Ureter (tissue), 1 donor: Measurements from ENCODE around the gene PTPRU. TPM values are rescaled to one million over a fixed set of nuclear protein-coding genes. Genes with fewer than 3 reads are reported as not detected.

Experiments used
- DNase-seq: peaks from one replicate; pipeline ENCODE4 v3.0.0-alpha.2; 2020; ENCODE audit warnings: low spot score
- total RNA-seq: library from RNA; stranded (reverse); gene quantifications from one replicate; pipeline ENCODE4 v1.2.4, GENCODE V29; 2023
- donor health status: DM: yes; HTN: yes; CAD: no.

PTPRU gene
- total RNA-seq, 1 donor from 2014 or later: 100 TPM

DNA sequence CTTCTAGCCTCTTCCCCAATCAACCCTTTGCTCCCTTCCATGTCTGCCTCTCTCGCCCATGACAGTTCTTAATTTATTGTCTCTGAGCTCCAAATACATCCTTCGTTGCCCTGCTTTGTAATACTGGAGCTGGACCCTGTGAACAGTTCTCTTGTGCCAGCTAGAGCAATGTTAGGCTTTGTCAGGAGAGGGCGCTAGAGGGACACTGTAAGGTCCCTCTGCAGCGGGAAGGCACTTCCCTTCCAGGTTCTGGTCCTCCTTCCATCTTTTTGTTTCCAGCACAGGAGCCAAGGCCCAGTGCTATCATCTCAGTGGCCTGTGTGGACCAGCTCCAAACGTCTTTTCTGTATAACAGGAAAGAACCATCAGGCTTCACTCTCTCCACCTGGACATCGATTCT is 95.9 kb downstream of the PTPRU start:
- DNase-seq: no peak

DNA sequence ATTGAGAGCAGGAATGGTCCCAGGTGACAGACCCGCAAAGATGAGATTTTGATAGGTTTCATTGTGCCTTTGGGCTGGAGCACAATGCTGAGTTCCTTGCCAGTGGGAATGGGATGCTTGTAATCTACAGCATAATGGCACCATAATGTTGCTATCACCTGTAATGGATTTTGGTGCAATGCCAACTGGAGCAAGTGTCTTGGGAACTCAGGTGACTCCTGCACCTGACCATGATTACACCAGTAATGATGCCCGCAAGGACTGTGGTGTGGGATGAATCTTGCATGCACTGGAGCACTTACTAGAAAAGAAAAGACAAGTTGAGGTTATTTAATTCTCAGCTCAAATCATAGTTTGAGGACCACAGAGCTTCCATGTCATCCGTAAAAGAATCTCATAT is 96.7 kb downstream of the PTPRU start:
- DNase-seq: no peak

DNA sequence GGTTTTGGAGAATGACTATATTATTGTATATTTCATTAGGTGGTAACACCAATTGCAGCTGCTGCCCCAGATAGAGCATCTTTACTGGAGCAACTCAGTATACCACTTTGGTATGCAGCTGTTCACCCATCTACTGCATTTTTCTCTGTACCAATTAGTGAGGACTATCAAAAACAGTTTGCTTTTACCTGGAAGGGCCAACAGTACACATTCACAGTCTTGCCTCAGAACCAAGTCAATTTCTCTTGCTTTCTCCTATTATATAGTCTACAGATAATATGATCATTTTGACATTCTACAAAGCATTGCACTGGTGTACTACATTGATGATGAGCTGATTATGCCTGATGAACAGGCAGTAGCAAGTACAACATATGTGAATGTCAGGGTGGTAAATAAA is 99.3 kb downstream of the PTPRU start:
- DNase-seq: no peak

DNA sequence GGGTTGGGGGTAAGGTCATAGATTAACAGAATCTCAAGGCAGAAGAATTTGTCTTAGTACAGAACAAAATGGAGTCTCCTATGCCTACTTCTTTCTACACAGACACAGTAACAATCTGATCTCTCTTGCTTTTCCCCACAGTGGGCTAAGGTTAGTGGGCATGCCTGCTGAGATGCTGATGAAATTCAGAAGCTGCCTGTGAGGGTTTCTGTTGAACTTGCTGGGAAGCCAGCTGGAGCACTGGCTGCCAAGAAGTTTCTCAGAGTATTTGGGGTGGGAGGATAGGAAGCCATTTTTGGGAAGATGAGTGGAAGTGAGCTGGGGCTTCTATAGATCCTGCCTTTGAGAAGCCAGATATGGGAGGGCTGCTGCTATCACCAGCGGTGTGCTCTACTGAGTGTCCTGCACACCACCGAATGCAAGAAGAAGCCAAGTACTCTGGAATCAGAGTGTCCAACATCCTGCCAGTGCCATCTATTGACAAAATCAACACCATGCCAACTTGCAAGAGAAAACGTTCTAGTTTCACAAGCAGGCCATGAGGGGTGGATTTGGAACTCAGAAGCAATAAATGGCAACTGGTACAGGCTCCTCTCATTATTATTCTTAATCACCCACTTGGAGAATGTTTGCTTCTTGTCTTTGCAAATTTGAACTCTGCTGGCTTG is 102.7 kb downstream of the PTPRU start:
- DNase-seq: no peak

DNA sequence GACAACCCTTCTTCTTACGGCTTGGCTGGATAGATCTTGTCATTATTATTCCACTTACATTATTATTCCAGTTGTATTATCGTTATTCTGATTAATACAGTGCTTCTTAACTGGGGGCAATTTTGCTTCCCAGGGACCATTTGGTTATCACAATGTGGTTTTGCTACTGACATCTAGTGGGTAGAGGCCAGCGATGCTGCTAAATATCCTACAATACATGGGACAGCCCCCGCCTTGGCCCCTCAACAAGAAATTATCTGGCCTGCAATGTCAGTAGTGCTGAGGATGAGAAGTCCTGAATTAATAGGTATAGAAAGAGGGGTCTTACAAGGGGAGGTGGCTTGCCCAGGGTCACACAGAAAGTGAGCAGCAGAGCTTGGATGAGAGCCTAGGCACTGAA is 105.6 kb downstream of the PTPRU start:
- no peak for DNase-seq

DNA sequence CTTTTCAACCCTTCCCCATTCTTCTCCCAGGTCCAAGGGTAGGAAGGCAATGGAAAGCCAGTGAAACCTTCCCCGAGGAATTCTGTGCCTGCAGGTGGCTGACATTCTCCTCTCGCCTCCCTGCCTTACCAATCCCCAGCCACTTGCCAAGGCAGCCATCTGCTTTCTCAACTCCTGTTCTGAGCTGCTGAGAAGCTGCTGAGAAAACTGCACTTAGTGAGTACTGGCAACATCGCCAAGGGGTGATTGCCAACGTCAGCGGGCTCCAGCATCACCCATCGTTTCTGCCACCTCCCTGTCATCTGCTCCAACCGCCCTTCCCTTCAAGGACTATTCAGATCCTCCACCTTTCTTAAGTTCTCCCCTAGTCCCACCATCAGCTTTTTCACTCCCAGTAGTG is 106.0 kb downstream of the PTPRU start:
- DNase-seq: no peak

DNA sequence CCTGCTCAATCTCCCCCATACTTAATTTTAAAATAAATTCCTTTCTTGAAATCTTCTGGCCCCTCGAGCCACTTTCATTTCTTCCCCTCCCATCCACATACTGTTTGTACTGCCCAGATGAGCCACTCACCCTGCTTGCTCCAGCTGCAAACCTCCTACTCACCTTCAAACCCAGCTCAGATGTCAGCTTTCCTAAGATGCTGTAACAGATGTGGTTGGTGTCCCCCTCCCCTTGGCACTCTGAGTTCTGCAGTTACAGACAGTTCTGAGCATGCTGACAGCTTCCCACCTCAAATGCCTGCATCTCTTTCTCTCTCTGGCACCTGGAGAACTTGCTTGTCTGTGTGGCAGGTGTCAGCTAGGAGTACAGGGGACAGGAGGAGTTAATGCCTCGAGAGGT is 106.7 kb downstream of the PTPRU start:
- no peak for DNase-seq

DNA sequence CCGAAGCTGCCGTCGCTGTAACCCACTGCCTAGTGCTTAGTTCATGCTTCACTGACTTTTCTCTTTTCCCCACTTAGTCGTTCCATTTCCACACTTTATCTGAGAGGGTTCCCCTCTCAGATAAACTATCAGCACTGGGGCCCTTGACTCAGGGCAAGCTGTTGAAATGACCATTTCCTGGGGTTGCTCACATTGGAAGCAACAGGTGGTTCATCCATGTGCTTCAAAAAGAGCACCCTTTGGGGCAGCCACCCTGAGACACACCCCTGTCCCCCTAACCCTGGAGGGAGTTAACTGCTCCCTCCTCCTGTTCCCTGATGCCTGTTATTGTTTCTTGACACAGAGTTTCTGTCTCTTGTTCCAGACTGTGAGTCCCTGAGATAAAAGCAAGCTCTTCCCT is 107.2 kb downstream of the PTPRU start:
- DNase-seq: no peak

DNA sequence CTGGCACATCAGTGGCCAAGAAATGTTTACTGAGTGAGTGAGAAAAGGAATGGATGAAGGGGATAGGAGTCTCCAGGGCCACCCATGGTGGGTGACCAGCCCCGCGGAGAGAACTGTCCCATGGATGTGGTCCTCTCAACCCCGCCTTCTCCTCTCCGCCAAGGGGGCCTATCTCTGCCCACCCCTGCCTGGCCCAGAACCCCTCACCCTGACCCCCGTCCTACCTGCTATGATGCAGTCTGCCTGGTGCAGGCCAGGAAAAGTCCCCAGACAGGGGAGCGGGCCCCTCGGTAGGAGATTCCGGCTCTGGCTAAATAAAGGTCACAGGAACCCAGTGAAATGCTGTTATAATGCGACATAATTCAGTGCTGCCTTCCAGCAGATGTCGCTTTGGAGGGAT is 107.6 kb downstream of the PTPRU start:
- no peak for DNase-seq

DNA sequence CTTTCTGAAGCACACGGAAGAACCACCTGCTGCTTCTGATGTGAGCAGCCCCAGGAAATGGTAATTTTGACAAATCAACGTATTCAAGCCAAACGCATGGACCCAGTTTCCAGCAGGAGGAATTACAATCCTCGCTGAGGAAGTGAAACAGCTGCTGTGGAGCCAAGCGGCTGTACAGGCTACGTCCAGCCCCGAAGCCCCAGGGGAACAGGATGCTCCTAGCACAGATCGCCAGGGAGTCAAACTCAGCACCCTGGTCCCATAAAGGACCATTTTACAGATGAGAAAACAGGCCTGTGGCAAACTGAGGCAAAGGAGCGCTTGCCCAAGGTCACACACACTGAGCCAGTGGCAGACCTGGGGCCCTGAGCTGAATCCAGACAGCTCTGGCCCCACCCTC is 108.0 kb downstream of the PTPRU start:
- DNase-seq: no peak

DNA sequence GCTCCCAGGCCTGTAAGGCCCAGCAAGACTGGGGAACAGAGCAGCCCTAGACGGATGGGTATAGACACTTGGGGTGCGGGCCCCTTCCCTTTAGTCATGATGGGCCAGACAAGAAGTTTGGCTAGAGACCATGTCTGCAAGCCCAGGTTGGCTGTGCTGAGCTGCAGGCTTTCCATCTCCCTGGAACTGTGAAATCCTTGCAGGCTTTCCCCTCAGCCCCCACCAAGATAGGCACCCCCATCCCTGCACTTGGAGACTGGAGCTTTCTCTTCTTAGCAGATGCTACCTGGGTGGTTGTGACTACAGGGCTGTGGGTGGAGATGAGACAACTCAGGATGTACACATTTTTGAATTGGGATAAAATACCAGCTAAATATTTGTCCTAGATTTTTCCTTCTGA is 110.3 kb downstream of the PTPRU start:
- no peak for DNase-seq

DNA sequence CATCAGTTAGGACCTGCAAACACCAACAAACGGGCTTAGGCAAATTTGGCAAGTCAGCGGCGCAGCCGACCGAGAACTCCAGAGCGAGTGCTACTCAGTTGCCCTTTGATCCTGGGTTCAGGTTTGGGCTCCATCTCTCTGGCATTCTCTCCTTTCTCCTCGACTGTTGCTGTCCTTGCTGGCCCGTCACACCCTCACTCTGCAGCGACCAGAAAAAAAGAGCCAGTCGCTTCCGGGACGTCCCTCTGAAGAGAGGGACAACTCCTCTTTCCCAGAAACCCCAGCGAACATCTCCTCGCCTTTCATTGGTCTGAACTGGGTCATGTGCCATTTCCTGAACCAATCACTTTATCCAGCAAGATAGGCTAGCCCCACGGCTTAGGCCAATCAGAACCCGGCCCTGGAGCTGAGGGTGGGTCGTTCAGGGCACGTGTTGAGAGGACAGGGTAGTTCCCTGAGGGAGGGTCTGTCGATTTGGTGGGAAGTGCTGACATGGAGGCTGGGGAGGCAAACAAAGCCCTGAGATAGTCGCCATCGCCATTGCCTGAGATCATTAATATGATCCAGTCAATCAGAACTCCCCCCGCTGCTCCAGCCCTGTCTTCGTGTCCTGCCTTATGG is 113.7 kb downstream of the PTPRU start:
- no peak for DNase-seq

DNA sequence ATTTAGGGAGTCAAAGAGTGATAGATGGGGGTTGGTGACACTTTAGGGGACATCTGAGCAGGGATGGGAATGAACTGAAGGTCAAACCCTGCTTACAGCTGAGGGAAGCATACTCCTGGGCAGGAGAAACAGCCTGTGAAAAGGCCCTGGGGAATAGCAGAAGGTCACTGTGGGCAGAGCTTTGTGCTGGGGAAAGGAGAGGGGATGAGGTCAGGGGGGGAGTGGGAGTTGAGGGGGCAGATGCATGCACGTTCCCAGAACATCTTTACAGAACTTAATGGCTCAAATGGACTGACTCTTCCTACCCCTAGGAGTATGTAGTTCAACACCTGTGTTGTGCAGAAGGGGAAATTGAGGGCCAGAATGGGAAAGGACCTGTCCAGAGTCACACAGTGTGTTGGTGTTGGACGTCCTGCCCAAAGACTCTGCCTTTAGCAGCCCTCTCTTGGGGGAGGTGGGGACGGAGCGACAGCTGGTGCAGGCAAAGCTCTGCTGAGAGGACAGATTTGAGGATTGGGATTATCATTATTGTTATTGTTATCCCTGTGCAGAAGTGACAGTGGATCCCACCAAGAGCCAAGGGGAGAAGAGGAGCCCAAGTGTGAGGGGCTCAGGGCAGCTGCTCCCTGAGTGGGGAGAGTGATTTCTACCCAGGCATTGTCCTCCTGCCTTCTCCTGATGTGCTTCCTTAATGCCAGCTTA is 116.5 kb downstream of the PTPRU start:
- DNase-seq: no peak

DNA sequence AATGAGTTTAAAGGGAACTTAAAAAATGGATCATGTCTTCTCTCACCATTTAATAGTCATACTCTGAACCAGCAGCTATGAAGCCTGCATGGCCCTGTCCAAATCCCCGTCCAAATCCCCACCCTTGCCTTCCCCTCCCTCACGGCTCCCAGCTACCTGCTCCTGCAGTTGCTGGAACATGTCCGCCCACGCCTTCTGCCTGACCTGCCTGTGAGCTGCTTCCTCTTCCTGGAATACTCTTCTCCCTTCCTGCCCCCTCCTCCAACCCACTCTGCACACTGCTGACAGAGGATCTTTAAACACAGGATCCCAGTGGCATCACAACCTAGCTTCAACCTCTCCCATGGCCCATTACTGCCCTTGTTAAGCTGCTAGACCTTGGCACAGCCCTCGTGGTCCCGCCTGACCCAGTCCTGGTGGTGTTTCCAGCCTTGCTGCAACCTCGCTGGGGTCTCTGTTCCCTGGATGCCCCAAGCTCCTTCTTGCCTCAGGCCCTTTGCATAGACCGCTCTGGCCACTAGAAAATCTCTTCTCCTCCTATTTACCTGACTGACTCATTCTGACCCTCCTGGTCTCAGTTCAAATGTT is 118.3 kb downstream of the PTPRU start:
- peak; percentile 73 for DNase-seq

DNA sequence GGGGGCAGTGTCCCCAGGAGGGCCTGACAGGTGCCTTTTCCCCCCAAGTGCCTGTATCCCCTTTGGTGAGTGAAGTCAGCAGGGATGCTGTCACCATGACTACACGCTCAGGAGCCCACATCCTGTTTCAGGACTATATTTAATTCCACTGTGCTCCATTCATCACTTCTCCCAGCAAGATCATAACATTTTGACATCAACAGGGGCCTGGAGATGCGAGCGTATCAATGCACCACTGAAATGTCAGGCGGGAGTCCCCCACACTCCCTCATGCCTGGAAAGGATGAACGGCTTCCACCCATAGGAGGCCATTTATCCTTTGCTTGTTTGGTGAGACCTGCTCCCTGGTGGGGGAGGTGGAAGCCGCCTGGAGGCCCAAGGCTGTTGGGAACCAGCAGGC is 119.1 kb downstream of the PTPRU start:
- no peak for DNase-seq

DNA sequence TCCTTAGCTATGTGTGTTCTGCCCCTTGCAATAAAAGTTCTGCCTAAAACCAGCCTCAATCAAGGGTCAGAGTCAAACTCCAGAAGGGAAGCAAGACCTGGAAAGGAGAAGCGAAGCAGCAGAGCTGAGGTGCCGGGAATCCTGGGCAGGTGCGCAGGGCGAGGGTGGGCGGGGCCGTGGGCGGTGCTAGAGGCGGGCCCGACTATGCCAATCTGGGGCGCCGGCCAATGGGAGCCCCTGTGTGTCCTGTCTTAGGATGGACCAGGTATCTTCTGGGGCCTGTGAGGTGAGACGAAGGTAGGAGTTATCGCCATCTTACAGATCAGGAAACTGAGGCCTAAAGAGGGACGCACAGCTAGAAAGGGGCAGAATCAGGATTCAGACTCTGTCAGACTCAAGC is 120.3 kb downstream of the PTPRU start:
- no peak for DNase-seq

DNA sequence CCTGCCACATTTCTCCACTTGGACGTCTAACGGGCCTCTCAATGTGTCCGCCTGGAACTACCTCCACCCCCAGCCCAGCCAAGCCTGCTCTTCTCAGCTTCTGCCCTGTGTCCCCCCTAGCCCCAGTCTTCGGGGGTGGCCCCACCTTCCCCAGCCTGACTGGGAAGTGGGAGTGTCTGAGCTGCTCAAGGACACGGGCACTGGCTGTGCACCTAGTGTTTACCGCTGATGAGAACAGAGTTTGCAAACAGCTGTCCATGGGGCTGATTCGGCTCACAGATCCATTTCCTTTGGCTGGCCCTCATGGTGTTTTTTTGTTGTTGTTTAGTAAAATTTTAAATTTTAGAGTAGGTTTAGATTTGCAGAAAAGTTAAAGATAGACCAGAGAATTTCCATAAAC is 121.1 kb downstream of the PTPRU start:
- DNase-seq: no peak

DNA sequence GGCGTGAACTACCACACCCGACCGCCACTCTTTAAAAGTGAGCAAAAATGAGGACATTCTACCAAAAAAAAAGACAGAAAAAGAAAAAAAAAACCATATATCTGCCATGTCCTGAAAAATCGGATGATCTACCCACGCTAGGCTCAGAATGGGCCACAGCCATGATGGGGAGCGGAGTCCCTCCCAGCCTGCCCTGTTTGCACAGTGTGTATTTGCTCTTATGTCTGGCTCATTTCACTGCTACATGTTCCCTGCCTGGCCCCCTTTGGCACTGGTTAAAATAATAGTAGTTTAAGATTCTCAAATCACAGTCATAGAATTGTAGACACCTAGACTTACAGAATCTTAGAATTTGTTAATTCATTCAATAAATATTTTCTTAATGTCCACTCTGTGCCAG is 121.9 kb downstream of the PTPRU start:
- DNase-seq: no peak

DNA sequence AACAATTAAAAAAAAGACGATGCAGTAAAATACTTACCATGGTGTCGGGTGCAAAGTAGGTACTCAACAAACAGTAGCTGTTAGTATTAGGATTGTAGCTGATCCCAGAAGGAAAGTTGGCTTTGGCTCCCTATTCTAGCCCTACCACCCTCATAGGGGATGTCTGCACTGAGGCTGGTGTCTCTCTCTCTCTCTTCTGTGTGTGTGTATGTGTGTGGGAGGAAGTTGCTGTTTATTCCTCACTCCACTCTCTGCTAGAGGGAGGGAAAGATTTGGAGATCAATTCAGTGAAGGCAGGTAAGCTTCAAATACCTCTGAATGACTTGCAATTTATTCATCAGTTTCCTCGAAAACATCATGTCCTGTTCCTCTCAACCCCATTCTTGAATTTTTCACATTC is 124.4 kb downstream of the PTPRU start:
- no peak for DNase-seq

DNA sequence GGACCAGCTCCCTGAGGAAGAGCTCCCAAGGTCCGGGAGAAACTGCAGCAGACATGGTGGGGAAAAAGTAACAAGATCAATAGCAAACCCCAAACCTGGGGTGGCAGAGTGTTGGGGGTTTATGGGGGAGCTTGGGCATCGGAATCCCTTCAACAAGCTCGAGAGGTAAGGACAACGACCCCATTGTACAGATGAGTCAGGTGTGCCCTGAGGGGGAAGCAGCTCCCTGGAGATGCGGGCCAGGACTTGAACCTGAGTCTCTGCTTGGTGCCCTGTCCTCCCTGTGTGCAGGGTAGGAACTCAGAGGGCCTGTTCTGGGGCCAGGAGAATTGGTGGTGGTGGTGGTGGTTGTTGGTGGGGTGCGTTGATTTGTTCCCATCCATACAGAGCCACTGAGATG is 125.4 kb downstream of the PTPRU start:
- DNase-seq: no peak

DNA sequence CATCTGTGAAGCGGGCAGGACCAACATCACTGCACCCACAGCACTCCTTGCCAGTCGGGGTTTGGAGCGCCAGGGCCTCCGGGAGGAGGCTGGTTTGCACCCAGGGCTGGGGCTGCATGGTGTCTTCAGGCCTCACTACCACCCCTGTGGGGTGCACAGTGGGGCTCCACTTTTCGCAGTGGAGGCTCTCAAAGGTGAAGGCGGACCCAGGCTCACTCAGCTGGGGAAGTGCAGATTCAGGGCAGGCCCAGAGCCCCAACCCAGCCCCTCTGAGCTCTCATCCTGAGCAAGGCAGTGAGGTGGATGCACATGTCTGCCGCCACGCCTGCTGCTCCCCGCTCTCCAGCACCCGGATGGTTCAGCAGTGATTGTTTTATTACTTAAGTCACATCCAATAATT is 125.8 kb downstream of the PTPRU start:
- DNase-seq: no peak

DNA sequence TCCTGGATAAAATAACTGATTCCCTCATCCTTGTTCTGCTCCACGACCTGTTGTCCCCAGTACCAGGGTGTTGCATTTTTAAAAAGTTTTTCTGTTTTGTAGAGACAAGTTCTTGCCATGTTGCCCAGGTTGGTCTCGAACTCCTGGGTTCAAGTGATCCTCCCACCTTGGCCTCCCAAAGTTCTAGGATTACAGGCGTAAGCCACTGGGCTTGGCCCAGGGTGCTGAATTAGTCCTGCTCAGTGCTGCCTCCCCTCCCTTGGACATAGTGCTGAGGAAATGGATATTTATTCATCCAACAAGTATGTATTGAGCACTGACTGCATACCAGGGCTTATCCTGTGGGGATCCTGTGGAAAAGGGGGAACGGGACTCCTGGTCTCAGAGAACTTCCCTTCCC is 126.4 kb downstream of the PTPRU start:
- no peak for DNase-seq

DNA sequence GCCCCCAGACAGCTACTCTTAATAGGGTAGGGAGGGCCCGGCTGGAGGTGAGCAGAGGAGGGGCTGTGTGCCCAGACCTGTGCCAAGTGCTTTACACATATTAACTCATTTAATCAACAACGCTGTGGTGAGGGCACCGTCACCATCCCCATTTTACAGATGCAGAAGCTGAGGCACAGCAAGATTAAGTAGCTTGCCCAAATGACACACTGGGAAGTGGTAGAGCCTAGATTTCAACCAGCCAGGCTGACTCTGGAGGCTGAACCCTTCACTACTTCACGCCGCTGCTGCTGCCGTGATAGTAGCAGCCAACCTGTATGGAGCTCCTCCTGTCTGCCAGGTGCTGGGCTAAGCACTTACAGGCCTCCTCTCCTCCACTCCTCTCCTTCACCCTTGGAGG is 127.2 kb downstream of the PTPRU start:
- no peak for DNase-seq
